HG03196 (cell line): Measurements from ENCODE around the gene TRAF2.
A peak's percentile ranks its signal among the peaks of the same experiment; 100 is the strongest.
"Not testable (repeated sequence)": the region's sequence is repeated elsewhere in the genome, so short reads cannot be mapped to it uniquely, and the experiment has no call there.

Experiments used
- ATAC-seq: cut with Tn5 transposase; IDR thresholded peaks from one replicate; pipeline ENCODE4 v1.9.1; 2021; ENCODE audit not compliant: unreplicated experiment

TRAF2 gene

GRCh38 chr9:136885950-136886578 is at the start of gene TRAF2:
Gene TRAF2, plus strand, starts transcription at chr9:136886516. Its CDS starts 12,225 bp downstream, at chr9:136898741.
- peak; percentile 72 for ATAC-seq

- ATAC-seq, result no peak
These were observed 49.0 kb upstream of the TRAF2 start for GRCh38 chr9:136837146-136837855.

- ATAC-seq, result not testable (repeated sequence)
These were observed 48.4 kb upstream of the TRAF2 start for GRCh38 chr9:136837856-136838277.

- ATAC-seq, result no peak
These were observed 47.7 kb upstream of the TRAF2 start for GRCh38 chr9:136838314-136839228.

- no peak for ATAC-seq
These were observed 46.8 kb upstream of the TRAF2 start for GRCh38 chr9:136839229-136840139.

GRCh38 chr9:136840140-136840876 is 46.0 kb upstream of the TRAF2 start:
- no peak for ATAC-seq

GRCh38 chr9:136840877-136841645 is 45.3 kb upstream of the TRAF2 start:
- no peak for ATAC-seq

GRCh38 chr9:136841646-136842379 is 44.5 kb upstream of the TRAF2 start:
- not testable (repeated sequence) for ATAC-seq

- ATAC-seq, result peak; percentile 60
These were observed 43.9 kb upstream of the TRAF2 start, which contains the start of gene AJM1 for GRCh38 chr9:136842380-136842948. Gene AJM1, plus strand, starts transcription at chr9:136842478. Its CDS starts 1,937 bp downstream, at chr9:136844415.

GRCh38 chr9:136843159-136843800 is 43.0 kb upstream of the TRAF2 start:
- not testable (repeated sequence) for ATAC-seq

GRCh38 chr9:136843801-136844740 is 42.2 kb upstream of the TRAF2 start:
- ATAC-seq, result not testable (repeated sequence)

- ATAC-seq, result no peak
These were observed 41.4 kb upstream of the TRAF2 start for GRCh38 chr9:136844761-136845464.

GRCh38 chr9:136845465-136846260 is 40.7 kb upstream of the TRAF2 start:
- ATAC-seq, result no peak

- ATAC-seq, result no peak
These were observed 39.8 kb upstream of the TRAF2 start for GRCh38 chr9:136846376-136847087.
